Activated B cell treated with CpG ODN at 0.5 μM for 24 hours (primary cell): ENCODE data around the gene ERAS. TPM values are rescaled to one million over a fixed set of nuclear protein-coding genes. Genes with fewer than 3 reads are reported as not detected.

Experiments
- ATAC-seq: fragments of 200-7000 bp; cut with Tn5 transposase; one replicate; pipeline ENCODE4 v1.10.0; 2021; ENCODE audit warnings: low read depth, mild to moderate bottlenecking, moderate library complexity
- CTCF ChIA-PET: fragments of 350-600 bp; sonication (Branson Sonifier 250); formaldehyde crosslinking; loops from one replicate; lab custom pipeline; 2021; ENCODE audit warnings: antibody characterized with exemption; lab: Charles Lee
- POLR2A ChIA-PET: fragments of 350-600 bp; sonication (Branson Sonifier 250); formaldehyde crosslinking; loops from one replicate; lab custom pipeline; 2021; ENCODE audit warnings: antibody characterized with exemption; lab: Charles Lee
- DNase-seq: peaks from one replicate; pipeline ENCODE4 v3.0.0; 2022
- H3K27ac Mint-ChIP-seq: one replicate; pipeline ENCODE4 v1.8.0; 2020; ENCODE audit warnings: mixed read lengths
- H3K27me3 Mint-ChIP-seq: one replicate; pipeline ENCODE4 v1.8.0; 2021; ENCODE audit warnings: mixed read lengths
- H3K36me3 Mint-ChIP-seq: one replicate; pipeline ENCODE4 v1.8.0; 2021; ENCODE audit warnings: low read depth, mixed read lengths
- H3K4me1 Mint-ChIP-seq: one replicate; pipeline ENCODE4 v1.8.0; 2021; ENCODE audit warnings: mixed read lengths
- H3K4me3 Mint-ChIP-seq: one replicate; pipeline ENCODE4 v1.8.0; 2020; ENCODE audit warnings: mild to moderate bottlenecking, mixed read lengths
- H3K9me3 Mint-ChIP-seq: one replicate; pipeline ENCODE4 v1.8.0; 2020; ENCODE audit warnings: mixed read lengths
- CTCF ChIP-seq: fragments of 200-600 bp; IDR thresholded peaks from one replicate; pipeline ENCODE4 v1.8.0; 2022; ENCODE audit warnings: antibody characterized with exemption, mild to moderate bottlenecking
- intact Hi-C: fragments of 100-400 bp; cut with micrococcal nuclease; formaldehyde crosslinking; loops from one replicate; pipeline ENCODE4 v1.15.1; 2024
- total RNA-seq: library from RNA; stranded (reverse); gene quantifications from 2 replicates; pipeline ENCODE4 v1.2.3, GENCODE V29; 2022

Gene ERAS
- total RNA-seq, 1 donor from 2014 or later: not detected

GRCh38 chrX:48831909-48832291 is 5.6 kb downstream of the ERAS start:
- no peak for TF ChIP-seq CTCF
- ChIA-PET CTCF (no interaction called here), POLR2A (no interaction called here)
- intact Hi-C loops: no loop called here
- H3K27me3 Mint-ChIP-seq: peaks cover 40% of the 10 kb centered on the region
- peaks cover 17% of the 10 kb centered on the region for H3K4me1 Mint-ChIP-seq
- H3K36me3 Mint-ChIP-seq: no peaks in the 10 kb centered on the region
- no peak overlapping the region for H3K27ac Mint-ChIP-seq
- H3K4me3 Mint-ChIP-seq: no peak overlapping the region
- no peaks in the 10 kb centered on the region for H3K9me3 Mint-ChIP-seq
- ATAC-seq: no peak
- DNase-seq: no peak

GRCh38 chrX:48833542-48834138 is 7.3 kb downstream of the ERAS start:
- no peak overlapping the region for H3K27ac Mint-ChIP-seq
- intact Hi-C loops: no loop called here
- peaks cover 12% of the 10 kb centered on the region for H3K4me1 Mint-ChIP-seq
- H3K36me3 Mint-ChIP-seq: no peaks in the 10 kb centered on the region
- DNase-seq (no peak), ATAC-seq (no peak)
- peaks cover 30% of the 10 kb centered on the region for H3K27me3 Mint-ChIP-seq
- CTCF ChIA-PET: no interaction called here
- H3K9me3 Mint-ChIP-seq: no peaks in the 10 kb centered on the region
- POLR2A ChIA-PET: no interaction called here
- TF ChIP-seq CTCF: no peak
- no peak overlapping the region for H3K4me3 Mint-ChIP-seq

GRCh38 chrX:48834383-48834709 is 8.0 kb downstream of the ERAS start:
- POLR2A ChIA-PET: interaction anchor here (0.7 kb wide), 1 partner anchor 338 kb away, joined by 3 read pairs; no protein-coding TSS in a partner anchor
- TF ChIP-seq CTCF: no peak
- Mint-ChIP-seq H3K9me3 (no peaks in the 10 kb centered on the region), H3K4me3 (peak overlapping the region; percentile 55), H3K4me1 (peaks cover 12% of the 10 kb centered on the region), H3K27me3 (peaks cover 29% of the 10 kb centered on the region), H3K27ac (no peak overlapping the region), H3K36me3 (no peaks in the 10 kb centered on the region)
- intact Hi-C loops: no loop called here
- CTCF ChIA-PET: no interaction called here
- ATAC-seq (no peak), DNase-seq (no peak)

GRCh38 chrX:48835524-48836329 is 9.4 kb downstream of the ERAS start, which contains the start of gene PCSK1N:
Gene PCSK1N, minus strand, starts transcription at chrX:48835610. Its CDS starts 78 bp downstream, at chrX:48835532.
- Mint-ChIP-seq H3K4me1 (peaks cover 12% of the 10 kb centered on the region), H3K27ac (no peak within 1 kb of the TSS), H3K4me3 (peak within 1 kb of the TSS; percentile 55), H3K27me3 (peaks cover 25% of the 10 kb centered on the region), H3K9me3 (no peaks in the 10 kb centered on the region), H3K36me3 (no peaks in the 10 kb centered on the region)
- no peak for DNase-seq
- ATAC-seq: no peak
- no peak for TF ChIP-seq CTCF
- ChIA-PET POLR2A (interaction anchor here (1.2 kb wide), 1 partner anchor 34 kb away, joined by 3 read pairs; the partner anchor contains the start of gene HDAC6), CTCF (no interaction called here)
- intact Hi-C loops: no loop called here

- no peak for TF ChIP-seq CTCF
- ChIA-PET CTCF (no interaction called here), POLR2A (no interaction called here)
- no peak for DNase-seq
- H3K27ac Mint-ChIP-seq: no peak overlapping the region
- ATAC-seq: no peak
- H3K27me3 Mint-ChIP-seq: peaks cover 16% of the 10 kb centered on the region
- no peaks in the 10 kb centered on the region for H3K36me3 Mint-ChIP-seq
- no peak overlapping the region for H3K4me3 Mint-ChIP-seq
- intact Hi-C loops: no loop called here
- peaks cover 5% of the 10 kb centered on the region for H3K4me1 Mint-ChIP-seq
- no peaks in the 10 kb centered on the region for H3K9me3 Mint-ChIP-seq
These were observed 13.4 kb downstream of the ERAS start for GRCh38 chrX:48839686-48840085.
